ENCODE results near the gene KIAA1549.
"Not testable (repeated sequence)": the region's sequence is repeated elsewhere in the genome, so short reads cannot be mapped to it uniquely, and the experiment has no call there.

The KIAA1549 gene

GRCh38 chr7:138981332-138982203, at the start of gene KIAA1549:
KIAA1549 (minus strand) TSS chr7:138981389; CDS start chr7:138981269, 120 bp downstream.
- DNase-seq = peak; percentile 42 to 58

- DNase-seq = no peak
These were observed 48.2 kb upstream of the KIAA1549 start for GRCh38 chr7:139029353-139029752.

- DNase-seq = no peak
These were observed 45.4 kb upstream of the KIAA1549 start for GRCh38 chr7:139026551-139026950.

- not testable (repeated sequence) for DNase-seq
These were observed 44.7 kb upstream of the KIAA1549 start for GRCh38 chr7:139025861-139026260.

- DNase-seq = no peak
These were observed 41.9 kb upstream of the KIAA1549 start for GRCh38 chr7:139023076-139023475.

GRCh38 chr7:139022286-139022685, 41.1 kb upstream of the KIAA1549 start:
- no peak for DNase-seq

- DNase-seq = no peak
These were observed 37.7 kb upstream of the KIAA1549 start for GRCh38 chr7:139018910-139019309.

- peak; percentile 43 to 50 for DNase-seq
These were observed 35.8 kb upstream of the KIAA1549 start for GRCh38 chr7:139016931-139017511.

GRCh38 chr7:139011373-139011772, 30.2 kb upstream of the KIAA1549 start:
- no peak for DNase-seq

- DNase-seq = no peak
These were observed 23.3 kb upstream of the KIAA1549 start for GRCh38 chr7:139004321-139005090.

GRCh38 chr7:138999414-138999813, 18.2 kb upstream of the KIAA1549 start:
- no peak for DNase-seq

GRCh38 chr7:138992052-138992531, 10.9 kb upstream of the KIAA1549 start:
- DNase-seq = no peak

GRCh38 chr7:138987686-138988085, 6.5 kb upstream of the KIAA1549 start:
- no peak for DNase-seq

- DNase-seq = no peak
These were observed 1.0 kb upstream of the KIAA1549 start for GRCh38 chr7:138982204-138982623.

- no peak for DNase-seq
These were observed 462 bp downstream of the KIAA1549 start for GRCh38 chr7:138980563-138981291.

GRCh38 chr7:138979988-138980562, 1.1 kb downstream of the KIAA1549 start:
- DNase-seq = no peak

- DNase-seq = no peak
These were observed 1.8 kb downstream of the KIAA1549 start for GRCh38 chr7:138979226-138979979.

GRCh38 chr7:138978541-138979184, 2.5 kb downstream of the KIAA1549 start:
- DNase-seq = no peak

GRCh38 chr7:138976161-138976560, 5.0 kb downstream of the KIAA1549 start:
- not testable (repeated sequence) for DNase-seq

- DNase-seq = no peak
These were observed 5.7 kb downstream of the KIAA1549 start for GRCh38 chr7:138975343-138976104.
